Spinal cord (tissue), 10 donors: Measurements from ENCODE around the gene SHE. TPM values are rescaled to one million over a fixed set of nuclear protein-coding genes. Genes with fewer than 3 reads are reported as not detected.

Experiments
- DNase-seq, 6 donors: peaks; one replicate each; pipeline versions ENCODE4 v3.0.0 to v3.0.0-alpha.2; 2013 to 2015; ENCODE audit warnings: low spot score in 6 of 6, low read depth in 4 of 6
- H3K27ac ChIP-seq: one replicate; pipeline ENCODE4 v1.5.1; 2013; ENCODE audit warnings: low read depth, low read length, control low read depth
- H3K27me3 ChIP-seq: one replicate; pipeline ENCODE4 v1.6.1; 2013; ENCODE audit warnings: low read length; ENCODE audit not compliant: control insufficient read depth, insufficient read depth
- H3K36me3 ChIP-seq: one replicate; pipeline ENCODE4 v1.6.1; 2013; ENCODE audit warnings: low read length; ENCODE audit not compliant: control insufficient read depth, insufficient read depth
- H3K4me1 ChIP-seq: one replicate; pipeline ENCODE4 v1.6.1; 2013; ENCODE audit warnings: low read length; ENCODE audit not compliant: control insufficient read depth, insufficient read depth
- H3K4me3 ChIP-seq: one replicate; pipeline ENCODE4 v1.5.1; 2013; ENCODE audit warnings: low read depth, low read length, control low read depth
- H3K9me3 ChIP-seq: one replicate; pipeline ENCODE4 v1.6.1; 2013; ENCODE audit warnings: low read length; ENCODE audit not compliant: control insufficient read depth, insufficient read depth
- WGBS: methylation state at CpG from one replicate; pipeline ENCODE4 v1.1.5; 2013; ENCODE audit warnings: missing lambda C conversion rate; ENCODE audit not compliant: insufficient coverage; 5-methylcytosine and 5-hydroxymethylcytosine counted together
- polyA plus RNA-seq, 2 donors: library from polyadenylated mRNA; unstranded; fragments of 120-200 nt; gene quantifications; one replicate each; pipeline ENCODE4 v1.2.1, GENCODE V29; 2013; ENCODE audit not compliant: insufficient read length in 2 of 2
- total RNA-seq, 2 donors: library from RNA; depleted of rRNA in 1 of 2; stranded (reverse); fragments of 120-200 nt in 1 of 2; fragments of >200 nt in 1 of 2; gene quantifications; one replicate each; pipeline versions ENCODE4 v1.2.3 to v1.2.4, GENCODE V29; 2013 to 2014
- donor health status: healthy.

Gene SHE
- total and polyA plus RNA-seq, 4 donors = 3.7 to 10.5 (median 5.9) TPM

GRCh38 chr1:154468535-154469250 lies 33.5 kb downstream of the SHE start:
- Histone ChIP-seq H3K4me3 (no peak overlapping the region), H3K27me3 (no peaks in the 10 kb centered on the region), H3K36me3 (no peaks in the 10 kb centered on the region), H3K27ac (no peak overlapping the region), H3K9me3 (no peaks in the 10 kb centered on the region), H3K4me1 (peaks cover 18% of the 10 kb centered on the region)
- 49% methylated on average over 9 of the region's 12 CpGs for WGBS
- DNase-seq = peak in 2 of 6 donors; percentile 23 to 64

GRCh38 chr1:154467434-154468102 lies 34.6 kb downstream of the SHE start:
- no peak overlapping the region for H3K27ac ChIP-seq
- 94% methylated on average over 7 of the region's 11 CpGs for WGBS
- DNase-seq = no peak
- no peaks in the 10 kb centered on the region for H3K27me3 ChIP-seq
- no peak overlapping the region for H3K4me3 ChIP-seq
- no peaks in the 10 kb centered on the region for H3K9me3 ChIP-seq
- peaks cover 22% of the 10 kb centered on the region for H3K4me1 ChIP-seq
- no peaks in the 10 kb centered on the region for H3K36me3 ChIP-seq

- no peaks in the 10 kb centered on the region for H3K9me3 ChIP-seq
- H3K27ac ChIP-seq = no peak overlapping the region
- no peaks in the 10 kb centered on the region for H3K36me3 ChIP-seq
- peaks cover 22% of the 10 kb centered on the region for H3K4me1 ChIP-seq
- no peak overlapping the region for H3K4me3 ChIP-seq
- no peak for DNase-seq
- WGBS = no CpG with 5 or more reads among the region's 8 CpGs
- no peaks in the 10 kb centered on the region for H3K27me3 ChIP-seq
These were observed 35.2 kb downstream of the SHE start for GRCh38 chr1:154466921-154467417.

GRCh38 chr1:154466206-154466605 lies 36.0 kb downstream of the SHE start:
- no peaks in the 10 kb centered on the region for H3K36me3 ChIP-seq
- peak overlapping the region; percentile 67 for H3K27ac ChIP-seq
- no peaks in the 10 kb centered on the region for H3K27me3 ChIP-seq
- no peaks in the 10 kb centered on the region for H3K9me3 ChIP-seq
- DNase-seq = peak in 1 of 6 donors; percentile 14
- peaks cover 22% of the 10 kb centered on the region for H3K4me1 ChIP-seq
- no peak overlapping the region for H3K4me3 ChIP-seq
- WGBS = 45% methylated on average over 2 of the region's 3 CpGs

GRCh38 chr1:154465621-154466195 lies 36.5 kb downstream of the SHE start:
- no peaks in the 10 kb centered on the region for H3K36me3 ChIP-seq
- peak in 1 of 6 donors; percentile 25 for DNase-seq
- no peaks in the 10 kb centered on the region for H3K9me3 ChIP-seq
- H3K27me3 ChIP-seq = no peaks in the 10 kb centered on the region
- peaks cover 22% of the 10 kb centered on the region for H3K4me1 ChIP-seq
- H3K27ac ChIP-seq = peak overlapping the region; percentile 67
- no peak overlapping the region for H3K4me3 ChIP-seq
- 72% methylated on average over 5 of the region's 8 CpGs for WGBS

- Histone ChIP-seq H3K9me3 (no peaks in the 10 kb centered on the region), H3K4me1 (peaks cover 24% of the 10 kb centered on the region), H3K4me3 (no peak overlapping the region), H3K27ac (no peak overlapping the region), H3K36me3 (no peaks in the 10 kb centered on the region), H3K27me3 (no peaks in the 10 kb centered on the region)
- WGBS = 26% methylated on average over 4 of the region's 4 CpGs
- DNase-seq = peak in 1 of 6 donors; percentile 43
These were observed 38.7 kb downstream of the SHE start for GRCh38 chr1:154463512-154463990.

- WGBS = 66% methylated on average over 12 of the region's 15 CpGs
- H3K4me3 ChIP-seq = no peak overlapping the region
- DNase-seq = no peak
- H3K27me3 ChIP-seq = no peaks in the 10 kb centered on the region
- H3K27ac ChIP-seq = no peak overlapping the region
- H3K36me3 ChIP-seq = no peaks in the 10 kb centered on the region
- peaks cover 19% of the 10 kb centered on the region for H3K4me1 ChIP-seq
- no peaks in the 10 kb centered on the region for H3K9me3 ChIP-seq
These were observed 41.4 kb downstream of the SHE start for GRCh38 chr1:154460695-154461260.

- no peaks in the 10 kb centered on the region for H3K36me3 ChIP-seq
- H3K27me3 ChIP-seq = no peaks in the 10 kb centered on the region
- peaks cover 13% of the 10 kb centered on the region for H3K4me1 ChIP-seq
- no peak overlapping the region for H3K4me3 ChIP-seq
- peak in 4 of 6 donors; percentile 36 to 83 (median 62) for DNase-seq
- H3K27ac ChIP-seq = no peak overlapping the region
- no peaks in the 10 kb centered on the region for H3K9me3 ChIP-seq
These were observed 43.1 kb downstream of the SHE start for GRCh38 chr1:154459080-154459479.

GRCh38 chr1:154456631-154457030 lies 45.6 kb downstream of the SHE start:
- H3K27ac ChIP-seq = no peak overlapping the region
- H3K36me3 ChIP-seq = no peaks in the 10 kb centered on the region
- no peaks in the 10 kb centered on the region for H3K27me3 ChIP-seq
- no peaks in the 10 kb centered on the region for H3K9me3 ChIP-seq
- 97% methylated on average over 4 of the region's 6 CpGs for WGBS
- H3K4me3 ChIP-seq = no peak overlapping the region
- H3K4me1 ChIP-seq = peaks cover 11% of the 10 kb centered on the region
- DNase-seq = no peak
